Endothelial cell (in vitro differentiated cells): Measurements from ENCODE around the gene CHD1L. TPM values are rescaled to one million over a fixed set of nuclear protein-coding genes. Genes with fewer than 3 reads are reported as not detected.

Source experiments
- DNase-seq: peaks from one replicate; pipeline ENCODE4 v3.0.0; 2021; ENCODE audit warnings: low spot score
- H3K27ac Mint-ChIP-seq: one replicate; pipeline ENCODE4 v1.8.0; 2021; ENCODE audit warnings: mixed read lengths, inconsistent platforms; ENCODE audit not compliant: unreplicated experiment
- H3K27me3 Mint-ChIP-seq: one replicate; pipeline ENCODE4 v1.8.0; 2021; ENCODE audit warnings: mild to moderate bottlenecking, moderate library complexity, mixed read lengths, inconsistent platforms; ENCODE audit not compliant: unreplicated experiment
- H3K36me3 Mint-ChIP-seq: one replicate; pipeline ENCODE4 v1.8.0; 2021; ENCODE audit warnings: mild to moderate bottlenecking, low read depth, mixed read lengths, inconsistent platforms; ENCODE audit not compliant: unreplicated experiment
- H3K4me1 Mint-ChIP-seq: one replicate; pipeline ENCODE4 v1.8.0; 2021; ENCODE audit warnings: mild to moderate bottlenecking, mixed read lengths, inconsistent platforms; ENCODE audit not compliant: unreplicated experiment
- H3K4me3 Mint-ChIP-seq: one replicate; pipeline ENCODE4 v1.8.0; 2021; ENCODE audit warnings: mild to moderate bottlenecking, mixed read lengths, inconsistent platforms; ENCODE audit not compliant: unreplicated experiment
- H3K9me3 Mint-ChIP-seq: one replicate; pipeline ENCODE4 v1.8.0; 2021; ENCODE audit warnings: mixed read lengths, inconsistent platforms; ENCODE audit not compliant: unreplicated experiment
- total RNA-seq: library from RNA; stranded (reverse); fragmentation: NEBNext Ultra II Directional; extraction: Animal tissue kit (Norgen Biotek cat#: 25700); gene quantifications from one replicate; pipeline ENCODE4 v1.2.1, GENCODE V29; 2021; ENCODE audit not compliant: unreplicated experiment
- TF ChIP-seq, protein P1 (sequence below): fragments of 200-600 bp; sonication (generic); IDR thresholded peaks from one replicate; pipeline ENCODE4 v1.5.0; 2021; ENCODE audit warnings: antibody characterized with exemption; ENCODE audit not compliant: unreplicated experiment

The CHD1L gene
- total RNA-seq, 1 donor from 2014 or later: 88.2 TPM

DNA sequence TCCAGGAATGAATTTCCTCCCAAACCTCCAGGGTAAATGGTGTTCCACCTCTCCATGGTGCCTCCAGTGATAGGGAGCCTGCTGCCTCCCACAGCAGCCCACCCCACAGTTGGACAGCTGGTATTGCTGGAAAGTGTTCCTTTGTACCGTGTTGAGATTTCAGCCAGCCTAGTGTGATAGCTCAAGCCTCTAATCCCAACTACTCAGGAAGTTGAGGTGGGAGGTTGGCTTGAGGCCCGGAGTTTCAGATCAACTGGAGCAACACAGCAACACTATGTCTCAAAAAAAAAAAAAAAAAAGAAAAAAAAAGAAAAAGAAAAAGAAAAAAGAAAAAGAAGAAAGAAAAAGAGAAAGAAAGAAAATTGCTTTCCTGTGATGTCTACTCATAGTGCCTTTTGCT is 96.1 kb downstream of the CHD1L start:
- no peaks in the 10 kb centered on the region for H3K36me3 Mint-ChIP-seq
- DNase-seq: no peak
- TF ChIP-seq, protein P1, sequence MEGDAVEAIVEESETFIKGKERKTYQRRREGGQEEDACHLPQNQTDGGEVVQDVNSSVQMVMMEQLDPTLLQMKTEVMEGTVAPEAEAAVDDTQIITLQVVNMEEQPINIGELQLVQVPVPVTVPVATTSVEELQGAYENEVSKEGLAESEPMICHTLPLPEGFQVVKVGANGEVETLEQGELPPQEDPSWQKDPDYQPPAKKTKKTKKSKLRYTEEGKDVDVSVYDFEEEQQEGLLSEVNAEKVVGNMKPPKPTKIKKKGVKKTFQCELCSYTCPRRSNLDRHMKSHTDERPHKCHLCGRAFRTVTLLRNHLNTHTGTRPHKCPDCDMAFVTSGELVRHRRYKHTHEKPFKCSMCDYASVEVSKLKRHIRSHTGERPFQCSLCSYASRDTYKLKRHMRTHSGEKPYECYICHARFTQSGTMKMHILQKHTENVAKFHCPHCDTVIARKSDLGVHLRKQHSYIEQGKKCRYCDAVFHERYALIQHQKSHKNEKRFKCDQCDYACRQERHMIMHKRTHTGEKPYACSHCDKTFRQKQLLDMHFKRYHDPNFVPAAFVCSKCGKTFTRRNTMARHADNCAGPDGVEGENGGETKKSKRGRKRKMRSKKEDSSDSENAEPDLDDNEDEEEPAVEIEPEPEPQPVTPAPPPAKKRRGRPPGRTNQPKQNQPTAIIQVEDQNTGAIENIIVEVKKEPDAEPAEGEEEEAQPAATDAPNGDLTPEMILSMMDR: no peak
- no peak overlapping the region for H3K27ac Mint-ChIP-seq
- H3K27me3 Mint-ChIP-seq: no peaks in the 10 kb centered on the region
- no peaks in the 10 kb centered on the region for H3K9me3 Mint-ChIP-seq
- H3K4me3 Mint-ChIP-seq: no peak overlapping the region
- H3K4me1 Mint-ChIP-seq: peaks cover 29% of the 10 kb centered on the region

DNA sequence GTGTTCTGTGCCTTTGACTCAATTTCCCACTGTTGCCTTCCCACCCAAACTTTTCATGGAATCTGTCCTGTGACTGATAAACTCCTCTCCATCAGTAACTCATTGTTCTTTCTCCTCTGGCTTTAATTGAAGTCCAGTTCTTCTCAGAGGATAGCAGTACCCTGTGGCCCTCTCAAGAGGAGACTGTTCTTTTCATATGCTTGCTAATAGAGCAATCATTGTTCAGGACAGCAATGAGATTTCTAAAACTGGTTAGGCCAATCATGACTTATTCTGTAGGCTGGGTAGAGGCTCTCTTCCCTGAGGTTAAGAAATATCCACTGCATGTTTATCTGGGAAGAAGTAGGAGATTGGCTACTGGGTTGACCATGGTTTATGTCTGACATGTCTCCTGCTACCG is 98.8 kb downstream of the CHD1L start:
- no peaks in the 10 kb centered on the region for H3K9me3 Mint-ChIP-seq
- H3K4me1 Mint-ChIP-seq: peaks cover 18% of the 10 kb centered on the region
- TF ChIP-seq, protein P1: no peak
- peaks cover 2% of the 10 kb centered on the region for H3K27me3 Mint-ChIP-seq
- H3K4me3 Mint-ChIP-seq: no peak overlapping the region
- no peaks in the 10 kb centered on the region for H3K36me3 Mint-ChIP-seq
- H3K27ac Mint-ChIP-seq: no peak overlapping the region
- DNase-seq: no peak

Other genes with a start within 250 kb of the CHD1L start
- 20.0 TPM for gene PRKAB2, start 70.2 kb upstream of the CHD1L start, total RNA-seq
- 1.6 TPM for gene FMO5, start 17.3 kb upstream of the CHD1L start, total RNA-seq